ENCODE data around the gene KIF16B. TPM values are rescaled to one million over a fixed set of nuclear protein-coding genes. Genes with fewer than 3 reads are reported as not detected.
"Not testable (repeated sequence)": the region's sequence is repeated elsewhere in the genome, so short reads cannot be mapped to it uniquely, and the experiment has no call there.

Gene KIF16B
- total RNA-seq, 1 donor, result 13.4 TPM

DNA sequence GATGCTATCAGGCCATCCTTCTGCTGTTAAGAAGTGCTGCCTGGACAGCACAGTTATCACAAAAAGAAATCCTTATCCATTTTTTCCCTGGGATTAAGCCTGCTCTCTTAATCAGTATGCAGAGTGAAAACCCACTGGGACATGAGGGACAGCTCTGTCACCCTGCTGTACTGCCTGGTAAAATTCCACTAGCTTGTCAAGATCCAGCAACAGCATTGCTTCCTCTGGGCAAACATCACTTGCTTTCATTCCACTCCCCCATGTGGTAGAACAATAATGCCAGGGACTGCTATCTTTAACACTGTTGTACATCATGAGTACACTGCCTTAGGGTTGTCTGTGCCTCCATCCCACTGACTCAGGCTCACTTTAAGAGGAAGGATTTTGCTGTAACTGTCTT is 331.3 kb downstream of the KIF16B start:
- TF ChIP-seq, protein P1, sequence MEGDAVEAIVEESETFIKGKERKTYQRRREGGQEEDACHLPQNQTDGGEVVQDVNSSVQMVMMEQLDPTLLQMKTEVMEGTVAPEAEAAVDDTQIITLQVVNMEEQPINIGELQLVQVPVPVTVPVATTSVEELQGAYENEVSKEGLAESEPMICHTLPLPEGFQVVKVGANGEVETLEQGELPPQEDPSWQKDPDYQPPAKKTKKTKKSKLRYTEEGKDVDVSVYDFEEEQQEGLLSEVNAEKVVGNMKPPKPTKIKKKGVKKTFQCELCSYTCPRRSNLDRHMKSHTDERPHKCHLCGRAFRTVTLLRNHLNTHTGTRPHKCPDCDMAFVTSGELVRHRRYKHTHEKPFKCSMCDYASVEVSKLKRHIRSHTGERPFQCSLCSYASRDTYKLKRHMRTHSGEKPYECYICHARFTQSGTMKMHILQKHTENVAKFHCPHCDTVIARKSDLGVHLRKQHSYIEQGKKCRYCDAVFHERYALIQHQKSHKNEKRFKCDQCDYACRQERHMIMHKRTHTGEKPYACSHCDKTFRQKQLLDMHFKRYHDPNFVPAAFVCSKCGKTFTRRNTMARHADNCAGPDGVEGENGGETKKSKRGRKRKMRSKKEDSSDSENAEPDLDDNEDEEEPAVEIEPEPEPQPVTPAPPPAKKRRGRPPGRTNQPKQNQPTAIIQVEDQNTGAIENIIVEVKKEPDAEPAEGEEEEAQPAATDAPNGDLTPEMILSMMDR (IDR thresholded peaks at IDR 0.05; ENCODE audit: insufficient read depth, low read depth, low read length), result no peak
- no peak for DNase-seq (ENCODE audit: low read depth)
- H3K4me3 ChIP-seq (ENCODE audit: low read depth, low read length), result no peak overlapping the region

- no peak overlapping the region for H3K4me3 ChIP-seq (ENCODE audit: low read depth, low read length)
- TF ChIP-seq, protein P1 (IDR thresholded peaks at IDR 0.05; ENCODE audit: insufficient read depth, low read depth, low read length), result no peak
- no peak for DNase-seq (ENCODE audit: low read depth)
Observed at GRCh38 chr20:16240355-16240754, 332.9 kb downstream of the KIF16B start.

GRCh38 chr20:16236589-16237241 is 336.5 kb downstream of the KIF16B start:
- no peak for DNase-seq (ENCODE audit: low read depth)
- no peak overlapping the region for H3K4me3 ChIP-seq (ENCODE audit: low read depth, low read length)
- TF ChIP-seq, protein P1 (IDR thresholded peaks at IDR 0.05; ENCODE audit: insufficient read depth, low read depth, low read length), result no peak

- TF ChIP-seq, protein P1 (IDR thresholded peaks at IDR 0.05; ENCODE audit: insufficient read depth, low read depth, low read length), result no peak
- no peak for DNase-seq (ENCODE audit: low read depth)
- no peak overlapping the region for H3K4me3 ChIP-seq (ENCODE audit: low read depth, low read length)
Observed at GRCh38 chr20:16230402-16230801, 342.8 kb downstream of the KIF16B start.

GRCh38 chr20:16229813-16230212 is 343.4 kb downstream of the KIF16B start:
- H3K4me3 ChIP-seq (ENCODE audit: low read depth, low read length), result no peak overlapping the region
- no peak for DNase-seq (ENCODE audit: low read depth)
- TF ChIP-seq, protein P1 (IDR thresholded peaks at IDR 0.05; ENCODE audit: insufficient read depth, low read depth, low read length), result no peak

- no peak overlapping the region for H3K4me3 ChIP-seq (ENCODE audit: low read depth, low read length)
- TF ChIP-seq, protein P1 (IDR thresholded peaks at IDR 0.05; ENCODE audit: insufficient read depth, low read depth, low read length), result no peak
- no peak for DNase-seq (ENCODE audit: low read depth)
Observed at GRCh38 chr20:16228722-16229121, 344.5 kb downstream of the KIF16B start.

- DNase-seq (ENCODE audit: low read depth); H3K4me3 ChIP-seq (ENCODE audit: low read depth, low read length): not testable (repeated sequence)
Observed at GRCh38 chr20:16226961-16227360, 346.3 kb downstream of the KIF16B start.
